Liver (tissue), 9 donors: ENCODE results near the gene TVP23A. TPM values are rescaled to one million over a fixed set of nuclear protein-coding genes. Genes with fewer than 3 reads are reported as not detected.

Experiments
- DNase-seq: peaks from one replicate; pipeline ENCODE4 v3.0.0-alpha.2; 2017; ENCODE audit warnings: low spot score
- H3K27ac ChIP-seq, 2 donors: one replicate each; pipeline ENCODE4 v1.7.0; 2013; ENCODE audit warnings: inconsistent platforms in 2 of 2, low read length in 2 of 2, control low read depth in 1 of 2, low read depth in 1 of 2, mild to moderate bottlenecking in 1 of 2
- H3K27me3 ChIP-seq, 4 donors: one replicate each; pipeline versions ENCODE4 v1.6.1 to v1.7.0; 2013; ENCODE audit warnings: low read length in 3 of 4, inconsistent platforms in 1 of 4, mild to moderate bottlenecking in 1 of 4, moderate library complexity in 1 of 4; ENCODE audit not compliant: control insufficient read depth in 4 of 4, insufficient read depth in 4 of 4
- H3K36me3 ChIP-seq, 4 donors: one replicate each; pipeline versions ENCODE4 v1.6.1 to v1.7.0; 2013; ENCODE audit warnings: low read length in 3 of 4, mild to moderate bottlenecking in 3 of 4, low read depth in 1 of 4, moderate library complexity in 1 of 4; ENCODE audit not compliant: control insufficient read depth in 4 of 4, insufficient read depth in 3 of 4
- H3K4me1 ChIP-seq, 4 donors: one replicate each; pipeline versions ENCODE4 v1.6.1 to v1.7.0; 2013; ENCODE audit warnings: low read length in 3 of 4, mild to moderate bottlenecking in 3 of 4, moderate library complexity in 1 of 4; ENCODE audit not compliant: control insufficient read depth in 4 of 4, insufficient read depth in 4 of 4
- H3K4me3 ChIP-seq, 3 donors: one replicate each; pipeline versions ENCODE4 v1.6.1 to v1.7.0; 2013; ENCODE audit warnings: low read length in 3 of 3, control low read depth in 1 of 3, low read depth in 1 of 3, mild to moderate bottlenecking in 1 of 3
- H3K9ac ChIP-seq, 2 donors: one replicate each; pipeline ENCODE4 v1.7.0; 2013; ENCODE audit warnings: low read length in 2 of 2, mild to moderate bottlenecking in 2 of 2, moderate library complexity in 2 of 2, control low read depth in 1 of 2, low read depth in 1 of 2
- H3K9me3 ChIP-seq, 4 donors: one replicate each; pipeline versions ENCODE4 v1.6.1 to v1.7.0; 2013; ENCODE audit warnings: low read length in 3 of 4; ENCODE audit not compliant: control insufficient read depth in 4 of 4
- ATF3 ChIP-seq: IDR thresholded peaks from 2 replicates; pipeline ENCODE4 v1.6.1; 2016; ENCODE audit warnings: antibody characterized with exemption
- CTCF ChIP-seq: fragments of 150-350 bp; IDR thresholded peaks from 2 replicates; pipeline ENCODE4 v1.5.1; 2017; ENCODE audit warnings: improper control_type of control experiment, low read depth, low read length; ENCODE audit not compliant: missing input control
- EGR1 ChIP-seq, 2 donors: IDR thresholded peaks; 2 replicates each; pipeline ENCODE4 v1.6.1; 2016 to 2018; ENCODE audit warnings: antibody characterized with exemption in 2 of 2, low read depth in 2 of 2
- FOXA1 ChIP-seq: IDR thresholded peaks from 2 replicates; pipeline ENCODE4 v1.6.1; 2016; ENCODE audit warnings: antibody characterized with exemption
- FOXA2 ChIP-seq: IDR thresholded peaks from 2 replicates; pipeline ENCODE4 v1.6.1; 2016; ENCODE audit warnings: antibody characterized with exemption
- GABPA ChIP-seq, 2 donors: IDR thresholded peaks in 1 of 2; conservative IDR thresholded peaks in 1 of 2; 2 replicates each; pipeline ENCODE4 v1.6.1; 2016; ENCODE audit warnings: antibody characterized with exemption in 2 of 2, mild to moderate bottlenecking in 1 of 2, moderate library complexity in 1 of 2
- HNF4A ChIP-seq, 2 donors: conservative IDR thresholded peaks; 2 replicates each; pipeline ENCODE4 v1.6.1; 2016; ENCODE audit warnings: antibody characterized with exemption in 2 of 2, mild to moderate bottlenecking in 2 of 2
- HNF4G ChIP-seq: IDR thresholded peaks from 2 replicates; pipeline ENCODE4 v1.6.1; 2016; ENCODE audit warnings: antibody characterized with exemption
- JUND ChIP-seq, 2 donors: IDR thresholded peaks; 2 replicates each; pipeline ENCODE4 v1.6.1; 2016; ENCODE audit warnings: antibody characterized with exemption in 2 of 2
- MAX ChIP-seq: IDR thresholded peaks from 2 replicates; pipeline ENCODE4 v1.6.1; 2016; ENCODE audit warnings: antibody characterized with exemption
- NR2F2 ChIP-seq: IDR thresholded peaks from 2 replicates; pipeline ENCODE4 v1.6.1; 2016; ENCODE audit warnings: antibody characterized with exemption
- RAD21 ChIP-seq, 2 donors: IDR thresholded peaks; 2 replicates each; pipeline ENCODE4 v1.6.1; 2016; ENCODE audit warnings: antibody characterized with exemption in 2 of 2, mild to moderate bottlenecking in 2 of 2
- REST ChIP-seq: IDR thresholded peaks from 2 replicates; pipeline ENCODE4 v1.6.1; 2016; ENCODE audit warnings: antibody characterized with exemption, mild to moderate bottlenecking
- RXRA ChIP-seq, 2 donors: IDR thresholded peaks; 2 replicates each; pipeline ENCODE4 v1.6.1; 2017 to 2018; ENCODE audit warnings: antibody characterized with exemption in 2 of 2, mild to moderate bottlenecking in 1 of 2
- SP1 ChIP-seq: IDR thresholded peaks from 2 replicates; pipeline ENCODE4 v1.6.1; 2018; ENCODE audit warnings: antibody characterized with exemption, mild to moderate bottlenecking
- TAF1 ChIP-seq: conservative IDR thresholded peaks from 2 replicates; pipeline ENCODE4 v1.6.1; 2016; ENCODE audit warnings: antibody characterized with exemption, mild to moderate bottlenecking
- YY1 ChIP-seq: IDR thresholded peaks from 2 replicates; pipeline ENCODE4 v1.6.1; 2016; ENCODE audit warnings: antibody characterized with exemption, mild to moderate bottlenecking
- WGBS: extraction: QIAGEN DNeasy Blood & Tissue Kit; methylation state at CpG from one replicate; pipeline ENCODE4 v1.1.7; 2013; 5-methylcytosine and 5-hydroxymethylcytosine counted together
- polyA plus RNA-seq, 2 donors: library from polyadenylated mRNA; stranded (reverse) in 1 of 2; unstranded in 1 of 2; fragments of 200-250 nt in 1 of 2; fragments of >200 nt in 1 of 2; fragmentation: Nextera tagmentation in 1 of 2; extraction: Ambion mirVana in 1 of 2; gene quantifications; one replicate each; pipeline versions ENCODE4 v1.2.1 to v1.2.3, GENCODE V29; 2013 to 2015
- total RNA-seq, 2 donors: library from RNA; depleted of rRNA; stranded (reverse); fragments of >200 nt; gene quantifications; one replicate each; pipeline ENCODE4 v1.2.3, GENCODE V29; 2014
- TF ChIP-seq, protein P1 (sequence below): IDR thresholded peaks from 2 replicates; pipeline ENCODE4 v1.6.1; 2016; ENCODE audit warnings: antibody characterized with exemption
- donor health status: healthy.
- donor health status: healthy.
- donor health status: healthy.
- donor health status: healthy.
- donor health status: healthy.

TVP23A gene
- total and polyA plus RNA-seq, 4 donors = 0.09 to 0.32 (median 0.09) TPM; not detected in 1

DNA sequence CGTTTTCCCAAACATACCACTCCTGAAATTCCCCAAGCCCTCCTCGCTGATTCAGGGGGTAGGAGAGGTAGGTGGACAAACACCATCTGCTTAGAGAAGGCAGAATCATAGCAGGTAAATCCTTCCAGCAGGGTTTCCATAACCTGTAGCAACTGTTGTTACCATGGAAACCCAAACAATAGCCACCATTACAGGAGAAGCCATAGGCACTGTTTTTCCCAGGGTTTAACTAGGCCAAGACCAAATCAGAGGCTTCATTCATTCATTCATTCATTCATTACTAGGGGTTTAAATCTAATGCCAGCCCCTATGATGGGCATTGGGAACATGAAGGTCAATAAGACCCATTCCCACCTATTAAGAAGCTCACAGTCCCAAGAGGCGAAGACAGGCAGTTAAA, 32.9 kb upstream of the TVP23A start:
- 96% methylated on average over 3 of the region's 3 CpGs for WGBS
- H3K4me3 ChIP-seq = no peak overlapping the region
- H3K9me3 ChIP-seq = no peaks in the 10 kb centered on the region
- no peak for DNase-seq
- no peak overlapping the region for H3K9ac ChIP-seq
- TF ChIP-seq YY1 (no peak), GABPA (IDR thresholded peaks at IDR 0.05 in 1 of 2, conservative IDR thresholded peaks at IDR 0.05 in 1 of 2) (no peak), SP1 (no peak), CTCF (no peak), EGR1 (IDR thresholded peaks at IDR 0.05; ENCODE audit: low read depth in 2 of 2) (no peak), RAD21 (IDR thresholded peaks at IDR 0.05) (no peak), NR2F2 (no peak), ATF3 (no peak), FOXA1 (no peak), JUND (IDR thresholded peaks at IDR 0.05) (no peak), HNF4A (conservative IDR thresholded peaks at IDR 0.05) (no peak), RXRA (IDR thresholded peaks at IDR 0.05) (no peak), REST (no peak), HNF4G (no peak), FOXA2 (no peak), TAF1 (no peak), MAX (no peak)
- TF ChIP-seq, protein P1, sequence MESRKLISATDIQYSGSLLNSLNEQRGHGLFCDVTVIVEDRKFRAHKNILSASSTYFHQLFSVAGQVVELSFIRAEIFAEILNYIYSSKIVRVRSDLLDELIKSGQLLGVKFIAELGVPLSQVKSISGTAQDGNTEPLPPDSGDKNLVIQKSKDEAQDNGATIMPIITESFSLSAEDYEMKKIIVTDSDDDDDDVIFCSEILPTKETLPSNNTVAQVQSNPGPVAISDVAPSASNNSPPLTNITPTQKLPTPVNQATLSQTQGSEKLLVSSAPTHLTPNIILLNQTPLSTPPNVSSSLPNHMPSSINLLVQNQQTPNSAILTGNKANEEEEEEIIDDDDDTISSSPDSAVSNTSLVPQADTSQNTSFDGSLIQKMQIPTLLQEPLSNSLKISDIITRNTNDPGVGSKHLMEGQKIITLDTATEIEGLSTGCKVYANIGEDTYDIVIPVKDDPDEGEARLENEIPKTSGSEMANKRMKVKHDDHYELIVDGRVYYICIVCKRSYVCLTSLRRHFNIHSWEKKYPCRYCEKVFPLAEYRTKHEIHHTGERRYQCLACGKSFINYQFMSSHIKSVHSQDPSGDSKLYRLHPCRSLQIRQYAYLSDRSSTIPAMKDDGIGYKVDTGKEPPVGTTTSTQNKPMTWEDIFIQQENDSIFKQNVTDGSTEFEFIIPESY = no peak
- no peaks in the 10 kb centered on the region for H3K27me3 ChIP-seq
- H3K36me3 ChIP-seq = no peaks in the 10 kb centered on the region
- no peaks in the 10 kb centered on the region for H3K4me1 ChIP-seq
- no peak overlapping the region for H3K27ac ChIP-seq
